GM12891 (cell line): ENCODE results near the gene HOXD10.

Source experiments
- DNase-seq: peaks from one replicate; pipeline ENCODE4 v3.0.0; 2011; ENCODE audit warnings: low spot score; ENCODE audit not compliant: insufficient read length
- FAIRE-seq: peaks from 2 replicates; lab custom pipeline; 2011; peaks lifted over from hg19 to GRCh38; lab: Jason Lieb, UNC
- PAX5 ChIP-seq: IDR thresholded peaks from 2 replicates; pipeline ENCODE4 v1.6.1; 2011; ENCODE audit warnings: low read length, moderate library complexity, mild to moderate bottlenecking; ENCODE audit not compliant: insufficient read depth, severe bottlenecking
- POLR2A ChIP-seq: IDR thresholded peaks from 2 replicates; pipeline ENCODE4 v1.6.1; 2011; ENCODE audit warnings: low read depth, low read length, control low read depth
- POLR2AphosphoS5 ChIP-seq: IDR thresholded peaks from 2 replicates; pipeline ENCODE4 v1.6.1; 2011; ENCODE audit warnings: low read depth, low read length, control low read depth
- POU2F2 ChIP-seq: IDR thresholded peaks from 2 replicates; pipeline ENCODE4 v1.6.1; 2011; ENCODE audit warnings: low read depth, mild to moderate bottlenecking, control low read depth, low read length, moderate library complexity
- SPI1 ChIP-seq: IDR thresholded peaks from 2 replicates; pipeline ENCODE4 v1.6.1; 2011; ENCODE audit warnings: low read depth, low read length, control low read depth
- TAF1 ChIP-seq: IDR thresholded peaks from 2 replicates; pipeline ENCODE4 v1.6.1; 2011; ENCODE audit warnings: low read depth, low read length, control low read depth

HOXD10 gene

DNA sequence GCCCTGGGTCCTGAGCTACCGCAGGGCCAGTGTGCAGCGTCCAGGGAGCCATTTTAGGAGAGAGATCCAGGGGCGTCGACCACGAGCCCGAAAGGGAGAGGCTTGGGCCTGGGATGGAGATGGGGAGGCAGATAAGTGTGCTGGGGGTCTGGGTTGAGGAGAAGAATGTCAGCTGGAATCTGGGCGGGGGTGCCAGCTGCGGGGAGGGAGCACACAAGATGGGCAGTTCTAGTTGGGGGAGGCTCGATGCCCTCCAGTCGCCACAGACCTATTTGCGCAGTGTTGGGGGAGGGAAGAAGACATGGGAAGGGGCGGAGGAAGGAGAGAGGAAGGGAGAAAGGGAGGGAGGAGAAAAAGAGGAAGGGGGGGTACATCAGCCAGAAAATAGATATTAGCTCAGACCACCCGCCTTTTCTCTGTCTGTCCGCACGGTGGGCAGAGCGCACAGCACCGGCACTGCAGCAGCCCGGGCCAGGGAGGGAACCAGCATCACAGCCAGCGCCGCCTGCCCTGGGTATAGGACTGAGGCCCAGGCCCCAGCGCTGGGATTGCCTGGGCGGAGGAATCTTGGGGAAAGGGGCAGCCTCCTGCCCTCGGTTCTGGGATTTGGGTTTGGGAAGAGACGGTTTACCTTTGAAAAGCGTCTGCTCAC, 11.4 kb upstream of the HOXD10 start:
- FAIRE-seq (no peak), DNase-seq (no peak)
- TF ChIP-seq SPI1 = no peak
- no peak for TF ChIP-seq PAX5
- TF ChIP-seq POU2F2 = no peak
- TF ChIP-seq POLR2A = no peak
- TF ChIP-seq POLR2AphosphoS5 = no peak
- TF ChIP-seq TAF1 = no peak

- FAIRE-seq = no peak
- no peak for TF ChIP-seq PAX5
- no peak for TF ChIP-seq POU2F2
- TF ChIP-seq POLR2A = no peak
- no peak for TF ChIP-seq TAF1
- TF ChIP-seq POLR2AphosphoS5 = no peak
- no peak for TF ChIP-seq SPI1
- DNase-seq = no peak
Measured at GRCh38 chr2:176105730-176106580, 10.6 kb upstream of the HOXD10 start.

DNA sequence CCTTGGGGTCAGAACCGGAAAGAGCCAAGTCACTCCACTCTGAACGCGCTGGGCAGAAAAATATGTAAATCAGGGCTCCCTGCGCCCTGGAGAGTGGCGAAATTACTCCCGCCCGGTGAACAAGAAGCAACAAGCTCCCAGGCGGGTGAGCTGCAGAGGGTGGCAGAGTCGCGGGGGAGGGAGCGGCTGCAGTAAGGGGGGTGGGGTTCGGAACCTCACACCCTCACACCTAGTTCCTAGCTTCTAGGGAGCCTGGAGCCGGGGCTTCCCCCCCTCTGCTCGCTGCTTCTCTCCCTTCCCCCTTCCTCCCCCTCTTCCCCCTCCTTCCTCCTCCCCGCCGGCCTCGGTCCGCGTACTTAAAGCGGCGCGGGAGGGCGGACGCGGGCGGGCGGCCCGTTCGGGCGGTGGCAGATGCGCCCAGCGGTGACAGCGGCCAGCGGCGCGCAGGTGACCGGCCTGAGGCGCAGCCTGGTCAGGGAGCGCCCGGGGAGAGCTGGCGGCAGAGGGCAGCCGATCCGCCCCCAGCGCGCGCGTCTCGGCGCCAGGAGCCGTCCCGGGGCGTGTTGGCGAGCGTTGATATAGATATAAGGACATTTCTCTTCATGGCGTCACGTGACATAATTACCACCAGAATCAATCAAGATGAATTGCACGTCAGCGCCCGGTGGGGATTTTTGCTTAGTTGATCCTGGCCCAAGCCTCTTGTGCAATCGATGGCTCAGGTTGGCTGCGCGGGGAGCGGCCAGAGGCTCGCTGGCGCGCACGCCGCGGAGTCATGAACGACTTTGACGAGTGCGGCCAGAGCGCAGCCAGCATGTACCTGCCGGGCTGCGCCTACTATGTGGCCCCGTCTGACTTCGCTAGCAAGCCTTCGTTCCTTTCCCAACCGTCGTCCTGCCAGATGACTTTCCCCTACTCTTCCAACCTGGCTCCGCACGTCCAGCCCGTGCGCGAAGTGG, 9.7 kb upstream of the HOXD10 start, which contains the start of gene HOXD11:
Gene HOXD11, plus strand, starts transcription at position 700 of the 959 bp plus-strand sequence. Its CDS starts 76 bp downstream, at position 776.
- FAIRE-seq (no peak), DNase-seq (no peak)
- TF ChIP-seq PAX5 = no peak
- TF ChIP-seq POU2F2 = no peak
- no peak for TF ChIP-seq POLR2A
- TF ChIP-seq POLR2AphosphoS5 = no peak
- no peak for TF ChIP-seq SPI1

DNA sequence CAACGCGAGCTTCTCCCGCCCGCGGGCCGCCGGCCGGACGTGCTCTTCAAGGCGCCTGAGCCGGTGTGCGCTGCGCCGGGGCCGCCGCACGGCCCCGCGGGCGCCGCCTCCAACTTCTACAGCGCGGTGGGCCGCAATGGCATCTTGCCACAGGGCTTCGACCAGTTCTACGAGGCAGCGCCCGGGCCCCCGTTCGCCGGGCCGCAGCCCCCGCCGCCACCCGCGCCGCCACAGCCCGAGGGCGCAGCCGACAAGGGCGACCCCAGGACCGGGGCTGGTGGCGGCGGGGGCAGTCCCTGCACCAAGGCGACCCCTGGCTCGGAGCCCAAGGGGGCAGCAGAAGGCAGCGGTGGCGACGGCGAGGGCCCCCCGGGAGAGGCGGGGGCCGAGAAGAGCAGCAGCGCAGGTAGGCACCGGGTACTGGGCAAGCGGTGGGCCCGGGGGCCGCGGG, 8.8 kb upstream of the HOXD10 start:
- TF ChIP-seq POLR2AphosphoS5 (no peak), POU2F2 (no peak), PAX5 (no peak), SPI1 (no peak), TAF1 (no peak), POLR2A (no peak)
- FAIRE-seq = no peak

DNA sequence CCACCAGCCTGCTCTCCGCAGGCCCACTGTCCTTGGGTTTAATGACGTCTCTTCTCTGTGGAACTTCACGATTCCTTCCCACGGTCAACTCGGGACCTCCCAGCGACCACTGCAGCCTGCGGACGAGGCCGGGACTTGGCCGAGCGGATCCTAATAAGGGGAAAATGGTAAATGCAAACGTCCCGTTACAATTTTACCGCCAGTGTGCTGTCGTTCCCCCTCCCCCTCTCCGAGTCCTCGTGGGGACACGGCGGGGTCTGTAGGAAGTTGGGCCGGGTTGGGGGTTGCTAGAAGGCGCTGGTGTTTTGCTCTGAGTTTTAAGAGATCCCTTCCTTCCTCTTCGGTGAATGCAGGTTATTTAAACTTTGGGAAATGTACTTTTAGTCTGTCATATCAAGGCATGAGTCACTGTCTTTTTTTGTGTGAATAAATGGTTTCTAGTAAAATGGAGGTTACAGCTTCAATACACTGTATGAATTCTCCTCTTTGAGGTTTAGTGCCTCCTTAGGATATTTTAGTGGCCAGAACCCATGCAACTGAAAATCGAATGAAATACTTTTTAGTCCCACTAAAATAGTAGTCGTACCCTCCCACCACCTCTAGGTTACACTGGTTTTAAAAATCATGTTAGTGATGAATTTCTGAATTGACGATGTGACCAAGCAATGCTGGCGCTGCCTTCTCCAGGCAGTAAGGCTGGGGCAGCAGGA, 7.2 kb upstream of the HOXD10 start:
- DNase-seq (no peak), FAIRE-seq (no peak)
- TF ChIP-seq SPI1 (no peak), POLR2A (no peak), TAF1 (no peak), POLR2AphosphoS5 (no peak), PAX5 (no peak), POU2F2 (no peak)

More for the DNA sequence above, 8.8 kb upstream of the HOXD10 start:
- DNase-seq = no peak

DNA sequence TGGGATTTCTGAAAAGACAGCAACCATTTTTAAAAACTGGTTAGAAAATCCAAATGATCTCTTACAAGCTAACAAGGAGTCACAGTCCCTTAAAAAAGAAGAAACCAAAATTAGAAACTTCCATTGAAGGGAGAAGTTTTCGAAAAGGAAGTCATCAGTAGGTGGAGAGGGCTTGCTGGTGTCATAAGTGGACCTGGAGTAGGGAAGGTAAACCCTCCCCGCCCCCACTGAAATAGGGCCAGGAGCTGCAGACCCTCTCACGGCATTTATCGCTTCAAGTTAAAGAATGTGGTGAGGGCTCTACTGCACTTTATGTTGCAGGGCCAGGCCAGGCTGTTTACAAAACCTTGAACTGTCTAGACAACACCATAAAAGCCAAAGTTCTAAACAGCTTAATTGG, 6.6 kb upstream of the HOXD10 start:
- FAIRE-seq (no peak), DNase-seq (no peak)
- TF ChIP-seq POU2F2 = no peak
- TF ChIP-seq SPI1 = no peak
- TF ChIP-seq POLR2AphosphoS5 = no peak
- TF ChIP-seq POLR2A = no peak
- TF ChIP-seq TAF1 = no peak
- no peak for TF ChIP-seq PAX5

DNA sequence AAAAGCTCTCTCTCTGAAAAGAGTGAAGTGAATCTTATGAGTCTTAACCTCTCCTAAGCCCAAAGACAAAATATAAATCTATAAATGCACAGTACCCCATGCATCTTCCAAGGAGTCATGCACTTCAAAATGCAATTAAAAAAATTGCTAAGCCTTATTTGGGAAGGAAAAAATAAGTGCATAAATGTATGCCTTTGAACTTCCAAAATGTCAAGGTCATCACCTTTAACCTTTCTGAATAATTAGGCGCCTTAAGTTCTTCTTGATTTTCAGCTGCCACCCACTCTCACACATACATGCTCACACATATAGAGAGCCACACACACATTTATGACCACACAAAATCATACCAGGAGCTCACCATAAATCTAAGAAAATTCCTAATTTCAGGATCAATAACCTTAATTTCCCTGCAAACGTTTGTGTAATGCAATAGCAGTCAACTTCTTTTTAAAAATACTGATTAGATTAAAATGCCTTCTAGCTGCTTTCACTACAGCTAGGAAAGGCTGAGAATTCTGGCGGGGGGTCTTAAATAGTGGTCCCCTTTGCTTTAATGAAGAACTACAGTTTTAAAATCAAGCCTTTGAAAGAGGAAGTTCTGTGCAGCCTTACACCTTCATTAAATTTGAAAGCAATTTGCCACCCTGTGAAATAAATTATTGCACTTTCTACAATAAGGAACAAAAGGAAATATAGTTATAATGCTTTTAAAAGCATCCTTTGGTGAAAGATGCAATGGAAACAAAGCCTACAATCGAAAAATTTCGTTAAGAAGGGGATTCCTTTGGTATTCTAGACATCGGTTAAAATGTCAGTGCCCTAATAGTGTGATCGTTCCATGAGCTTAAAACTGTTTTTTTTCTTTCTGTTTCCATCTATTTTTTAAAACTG, 5.9 kb upstream of the HOXD10 start:
- TF ChIP-seq SPI1 (no peak), POLR2AphosphoS5 (no peak), PAX5 (no peak), POLR2A (no peak), POU2F2 (no peak), TAF1 (no peak)
- FAIRE-seq (no peak), DNase-seq (no peak)

GRCh38 chr2:176111309-176111663, 5.3 kb upstream of the HOXD10 start:
- FAIRE-seq (no peak), DNase-seq (no peak)
- TF ChIP-seq TAF1 = no peak
- TF ChIP-seq PAX5 = no peak
- TF ChIP-seq POLR2AphosphoS5 = no peak
- no peak for TF ChIP-seq POU2F2
- TF ChIP-seq SPI1 = no peak
- no peak for TF ChIP-seq POLR2A
